Activated CD8-positive, alpha-beta memory T cell treated with anti-CD3 and anti-CD28 coated beads for 24 hours (primary cell): ENCODE results near the gene OR4K17.
"Not testable (repeated sequence)": the region's sequence is repeated elsewhere in the genome, so short reads cannot be mapped to it uniquely, and the experiment has no call there.

Source experiments
- DNase-seq: peaks from one replicate; pipeline ENCODE4 v3.0.0-alpha.2; 2020

OR4K17 gene

DNA sequence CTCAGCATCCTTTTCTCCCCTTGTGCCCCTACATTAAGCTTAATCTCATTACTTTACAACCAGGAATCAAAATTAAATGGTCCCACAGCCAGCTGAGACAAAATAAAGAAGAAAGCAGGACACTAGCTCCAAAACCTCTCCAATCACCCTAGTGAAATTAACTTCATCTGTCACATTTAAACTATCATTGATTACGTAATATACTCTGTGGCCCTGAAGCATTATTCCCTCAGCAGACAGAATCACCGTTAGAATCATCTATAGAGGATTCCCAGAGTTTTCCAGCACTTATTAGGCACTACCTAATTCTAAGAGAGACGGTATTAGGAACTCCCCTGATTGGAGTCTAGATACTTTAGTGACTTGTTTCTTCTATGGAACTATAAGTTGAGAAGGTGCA, at the start of gene OR4K17:
OR4K17 (plus strand) TSS at position 302 of the 400 bp plus-strand sequence. CDS start 6,761 bp downstream, outside the sequence.
- DNase-seq = no peak

GRCh38 chr14:20092050-20092449, 18.5 kb upstream of the OR4K17 start:
- DNase-seq = no peak

GRCh38 chr14:20093442-20093841, 17.1 kb upstream of the OR4K17 start:
- no peak for DNase-seq

- DNase-seq = not testable (repeated sequence)
These were observed 11.4 kb upstream of the OR4K17 start for GRCh38 chr14:20098926-20099770.

DNA sequence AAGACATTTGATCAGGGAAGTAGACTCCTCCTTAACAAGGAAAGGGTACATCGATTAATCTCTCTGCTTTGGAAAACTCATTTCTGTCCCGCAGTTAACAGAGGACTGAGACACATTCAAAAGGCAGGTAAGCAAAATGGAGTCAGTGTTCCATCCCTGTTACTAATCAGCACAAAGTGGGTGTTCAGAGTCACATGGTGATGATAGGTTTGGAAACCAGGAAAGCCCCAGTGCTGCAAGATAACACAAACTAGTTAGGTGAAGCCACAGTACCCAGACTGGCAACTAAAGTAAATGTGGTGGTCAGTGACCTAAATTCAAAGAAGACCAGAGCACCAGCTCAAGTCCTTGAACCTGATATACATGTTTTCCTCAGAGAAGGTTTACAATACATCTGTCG, 1.8 kb downstream of the OR4K17 start:
- DNase-seq = no peak

GRCh38 chr14:20116748-20117147, 6.2 kb downstream of the OR4K17 start:
- DNase-seq = no peak

DNA sequence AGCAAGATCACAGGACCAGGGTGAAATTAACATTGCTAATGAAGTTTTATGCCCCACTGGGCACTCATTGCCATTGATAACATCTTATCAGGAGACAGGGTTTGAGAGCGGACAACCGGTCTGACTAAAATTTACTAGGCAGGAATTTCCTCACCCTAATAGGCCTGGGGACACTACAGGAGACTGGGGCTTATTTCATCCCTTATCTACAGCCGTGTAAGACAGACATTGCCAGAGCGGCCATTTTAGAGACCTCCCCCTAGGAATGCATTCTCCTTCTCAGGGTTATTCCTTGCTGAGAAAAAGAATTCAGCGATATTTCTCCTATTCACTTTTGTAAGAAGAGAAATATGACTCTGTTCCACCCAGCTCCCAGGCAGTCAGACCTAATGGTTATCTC, 8.3 kb downstream of the OR4K17 start:
- DNase-seq = no peak

- no peak for DNase-seq
These were observed 28.0 kb downstream of the OR4K17 start, which contains the start of gene OR4N5 for GRCh38 chr14:20138520-20138919. TSS of gene OR4N5 (plus strand) at chr14:20138820. CDS start at chr14:20143736, 4,916 bp downstream.

DNA sequence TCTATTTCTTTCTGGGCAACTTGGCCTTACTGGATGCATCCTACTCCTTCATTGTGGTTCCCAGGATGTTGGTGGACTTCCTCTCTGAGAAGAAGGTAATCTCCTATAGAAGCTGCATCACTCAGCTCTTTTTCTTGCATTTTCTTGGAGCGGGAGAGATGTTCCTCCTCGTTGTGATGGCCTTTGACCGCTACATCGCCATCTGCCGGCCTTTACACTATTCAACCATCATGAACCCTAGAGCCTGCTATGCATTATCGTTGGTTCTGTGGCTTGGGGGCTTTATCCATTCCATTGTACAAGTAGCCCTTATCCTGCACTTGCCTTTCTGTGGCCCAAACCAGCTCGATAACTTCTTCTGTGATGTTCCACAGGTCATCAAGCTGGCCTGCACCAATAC, 33.4 kb downstream of the OR4K17 start:
- no peak for DNase-seq

- no peak for DNase-seq
These were observed 34.3 kb downstream of the OR4K17 start for GRCh38 chr14:20144820-20145219.

- DNase-seq = no peak
These were observed 53.9 kb downstream of the OR4K17 start for GRCh38 chr14:20164462-20164861.

GRCh38 chr14:20167091-20167490, 56.6 kb downstream of the OR4K17 start:
- no peak for DNase-seq

GRCh38 chr14:20169852-20170251, 59.3 kb downstream of the OR4K17 start:
- DNase-seq = not testable (repeated sequence)
